DOHH2 (cell line): ENCODE results near the gene GABPB1.

Experiments
- H3F3A ChIP-seq: fragments of 200-600 bp; sonication (generic), shearing (Covaris generic); 2 replicates; pipeline ENCODE4 v1.6.0; 2016; ENCODE audit warnings: antibody characterized with exemption, mild to moderate bottlenecking; ENCODE audit not compliant: control insufficient read depth, insufficient read depth
- H3K27ac ChIP-seq: fragments of 200-600 bp; sonication (generic); 2 replicates; pipeline ENCODE4 v1.5.1; 2014; ENCODE audit warnings: low read depth, mild to moderate bottlenecking, low read length, moderate library complexity
- H3K27me3 ChIP-seq: fragments of 200-600 bp; sonication (generic); 2 replicates; pipeline ENCODE4 v1.6.1; 2014; ENCODE audit warnings: mild to moderate bottlenecking, low read length, mixed read lengths; ENCODE audit not compliant: control insufficient read depth
- H3K36me3 ChIP-seq: fragments of 200-600 bp; sonication (generic); 2 replicates; pipeline ENCODE4 v1.6.1; 2014; ENCODE audit warnings: mild to moderate bottlenecking, low read length, moderate library complexity, mixed read lengths; ENCODE audit not compliant: control insufficient read depth
- H3K4me1 ChIP-seq: fragments of 200-600 bp; sonication (generic); 2 replicates; pipeline ENCODE4 v1.6.1; 2014; ENCODE audit warnings: mild to moderate bottlenecking, low read length, mixed read lengths; ENCODE audit not compliant: control insufficient read depth
- H3K4me2 ChIP-seq: fragments of 200-600 bp; sonication (generic); 2 replicates; pipeline ENCODE4 v1.6.0; 2014; ENCODE audit warnings: mild to moderate bottlenecking, low read length, moderate library complexity
- H3K4me3 ChIP-seq: fragments of 200-600 bp; sonication (generic); 2 replicates; pipeline ENCODE4 v1.5.1; 2014; ENCODE audit warnings: mild to moderate bottlenecking, low read length, mixed read lengths
- H3K79me2 ChIP-seq: fragments of 200-600 bp; sonication (generic); 2 replicates; pipeline ENCODE4 v1.6.1; 2014; ENCODE audit warnings: mild to moderate bottlenecking, low read length, mixed read lengths; ENCODE audit not compliant: control insufficient read depth
- H3K9me2 ChIP-seq: fragments of 200-600 bp; sonication (generic); replicated peaks from 2 replicates; pipeline ENCODE4 v1.6.1; 2014; ENCODE audit warnings: mild to moderate bottlenecking, low read length, mixed read lengths; ENCODE audit not compliant: control insufficient read depth
- H3K9me3 ChIP-seq: fragments of 200-600 bp; sonication (generic); 2 replicates; pipeline ENCODE4 v1.6.1; 2014; ENCODE audit warnings: antibody characterized with exemption, low read length, mixed read lengths; ENCODE audit not compliant: control insufficient read depth, insufficient read depth
- H4K20me1 ChIP-seq: fragments of 200-600 bp; sonication (generic); 2 replicates; pipeline ENCODE4 v1.6.0; 2014; ENCODE audit warnings: low read depth, mild to moderate bottlenecking, antibody characterized with exemption, low read length, moderate library complexity; ENCODE audit not compliant: control insufficient read depth, insufficient read depth
- CTCF ChIP-seq: fragments of 200-600 bp; sonication (generic); IDR thresholded peaks from one replicate; pipeline ENCODE4 v1.5.1; 2014; ENCODE audit warnings: antibody characterized with exemption, mild to moderate bottlenecking, low read depth, low read length; ENCODE audit not compliant: poor library complexity, severe bottlenecking
- EZH2phosphoT487 ChIP-seq: fragments of 200-600 bp; sonication (generic); IDR thresholded peaks from 2 replicates; pipeline ENCODE4 v1.6.1; 2017; ENCODE audit warnings: borderline replicate concordance, mild to moderate bottlenecking, antibody characterized with exemption, low read length, moderate library complexity, mixed read lengths

Gene GABPB1

GRCh38 chr15:50241684-50242450 is 113.1 kb downstream of the GABPB1 start:
- Histone ChIP-seq H3F3A (no peaks in the 10 kb centered on the region), H3K4me3 (no peak overlapping the region), H3K36me3 (no peaks in the 10 kb centered on the region), H3K4me2 (no peak overlapping the region), H3K9me2 (no peaks in the 10 kb centered on the region), H4K20me1 (no peaks in the 10 kb centered on the region), H3K79me2 (no peaks in the 10 kb centered on the region), H3K4me1 (no peaks in the 10 kb centered on the region), H3K27ac (no peak overlapping the region), H3K9me3 (no peaks in the 10 kb centered on the region), H3K27me3 (no peaks in the 10 kb centered on the region)
- TF ChIP-seq EZH2phosphoT487: no peak
- no peak for TF ChIP-seq CTCF

GRCh38 chr15:50238255-50238654 is 116.7 kb downstream of the GABPB1 start:
- H3K4me3 ChIP-seq: no peak overlapping the region
- H3K27ac ChIP-seq: no peak overlapping the region
- no peaks in the 10 kb centered on the region for H4K20me1 ChIP-seq
- no peaks in the 10 kb centered on the region for H3K9me2 ChIP-seq
- TF ChIP-seq CTCF (no peak), EZH2phosphoT487 (no peak)
- no peak overlapping the region for H3K4me2 ChIP-seq
- H3K27me3 ChIP-seq: no peaks in the 10 kb centered on the region
- no peaks in the 10 kb centered on the region for H3F3A ChIP-seq
- H3K9me3 ChIP-seq: no peaks in the 10 kb centered on the region
- H3K79me2 ChIP-seq: no peaks in the 10 kb centered on the region
- H3K36me3 ChIP-seq: no peaks in the 10 kb centered on the region
- no peaks in the 10 kb centered on the region for H3K4me1 ChIP-seq

GRCh38 chr15:50236433-50236832 is 118.6 kb downstream of the GABPB1 start:
- H3K36me3 ChIP-seq: no peaks in the 10 kb centered on the region
- no peaks in the 10 kb centered on the region for H3K9me2 ChIP-seq
- no peak overlapping the region for H3K4me3 ChIP-seq
- no peak overlapping the region for H3K27ac ChIP-seq
- H3K4me2 ChIP-seq: no peak overlapping the region
- H3F3A ChIP-seq: no peaks in the 10 kb centered on the region
- no peaks in the 10 kb centered on the region for H3K27me3 ChIP-seq
- no peaks in the 10 kb centered on the region for H3K79me2 ChIP-seq
- no peak for TF ChIP-seq EZH2phosphoT487
- no peak for TF ChIP-seq CTCF
- H3K9me3 ChIP-seq: no peaks in the 10 kb centered on the region
- H4K20me1 ChIP-seq: no peaks in the 10 kb centered on the region
- no peaks in the 10 kb centered on the region for H3K4me1 ChIP-seq
